ENCODE data around the gene THSD7B.

DNA sequence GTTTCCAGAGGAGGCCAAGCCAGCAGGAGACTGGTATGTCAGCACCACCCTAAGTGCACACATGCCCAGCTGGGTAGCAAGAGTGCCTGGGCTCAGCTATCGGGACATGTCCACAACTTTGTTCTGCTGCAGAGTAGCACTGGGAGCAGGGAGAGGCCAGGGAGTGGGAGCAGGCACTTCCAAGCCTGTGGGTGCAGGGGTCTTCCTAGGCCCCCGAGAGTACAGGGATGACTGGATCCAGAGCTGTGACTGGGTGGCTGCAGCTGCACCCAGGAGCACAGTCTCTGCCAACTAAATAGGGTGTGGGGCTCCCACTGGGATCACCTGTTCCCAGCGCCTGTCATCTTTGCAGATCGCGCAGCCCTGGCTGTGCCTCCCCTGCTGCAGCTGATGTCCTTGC lies 943.0 kb downstream of the THSD7B start:
- TF ChIP-seq POLR2A (IDR thresholded peaks at IDR 0.05; ENCODE audit: low read length), result no peak
- no peak for TF ChIP-seq GATA1 (IDR thresholded peaks at IDR 0.05; ENCODE audit: low read depth, low read length)

Data from erythroblast (primary cell).